Muscle of arm (tissue), 14 donors: ENCODE measurements around the gene SELENOW. TPM values are rescaled to one million over a fixed set of nuclear protein-coding genes. Genes with fewer than 3 reads are reported as not detected.
"Not testable (repeated sequence)": the region's sequence is repeated elsewhere in the genome, so short reads cannot be mapped to it uniquely, and the experiment has no call there.

Source experiments
- DNase-seq: peaks from one replicate; pipeline ENCODE4 v3.0.0-alpha.2; 2013
- long read RNA-seq, 11 donors: transcript quantifications; one replicate each; lab custom pipeline, GENCODE V29; 2026
- polyA plus RNA-seq, 12 donors: library from polyadenylated mRNA; unstranded; fragments of 120-200 nt; gene quantifications; one replicate each; pipeline ENCODE4 v1.2.1, GENCODE V29; 2013; ENCODE audit not compliant: insufficient read length in 12 of 12

Gene SELENOW
- polyA plus RNA-seq: 1,000 to 10,000 TPM in 1 of 12 donors, 100 to 1,000 TPM in 10, not detected in 1; 396 to 1,057 (median 885) TPM
- long read RNA-seq, donor 1, transcript SELENOW-215 (1 exons, 2,503 nt): minor isoform, 50 of 318 reads
- long read RNA-seq, donor 1, transcript SELENOW-212 (6 exons, 888 nt): major isoform, 236 of 318 reads
- long read RNA-seq, donor 1, transcript SELENOW-210 (3 exons, 312 nt): minor isoform, 10 of 318 reads
- long read RNA-seq, donor 1, partial matches to known transcripts: 9 of 318 reads
- long read RNA-seq, donor 1, other reads (novel, unspliced or antisense): 6 of 318 reads
- long read RNA-seq, donor 2, transcript SELENOW-212 (6 exons, 888 nt): major isoform, 629 of 1,021 reads
- long read RNA-seq, donor 2, transcript SELENOW-206 (5 exons, 2,437 nt): minor isoform, 31 of 1,021 reads
- long read RNA-seq, donor 2, transcript SELENOW-210 (3 exons, 312 nt): minor isoform, 13 of 1,021 reads
- long read RNA-seq, donor 2, transcript SELENOW-215 (1 exons, 2,503 nt): minor isoform, 114 of 1,021 reads
- long read RNA-seq, donor 2, partial matches to known transcripts: 14 of 1,021 reads
- long read RNA-seq, donor 2, other reads (novel, unspliced or antisense): 191 of 1,021 reads
- long read RNA-seq, donor 3, transcript SELENOW-206 (5 exons, 2,437 nt): minor isoform, 18 of 473 reads
- long read RNA-seq, donor 3, transcript SELENOW-212 (6 exons, 888 nt): major isoform, 296 of 473 reads
- long read RNA-seq, donor 3, transcript SELENOW-210 (3 exons, 312 nt): minor isoform, 15 of 473 reads
- long read RNA-seq, donor 3, transcript SELENOW-215 (1 exons, 2,503 nt): minor isoform, 96 of 473 reads
- long read RNA-seq, donor 3, partial matches to known transcripts: 0 of 473 reads
- long read RNA-seq, donor 3, other reads (novel, unspliced or antisense): 36 of 473 reads
- long read RNA-seq, donor 4, transcript SELENOW-210 (3 exons, 312 nt): minor isoform, 12 of 367 reads
- long read RNA-seq, donor 4, transcript SELENOW-206 (5 exons, 2,437 nt): minor isoform, 13 of 367 reads
- long read RNA-seq, donor 4, transcript SELENOW-212 (6 exons, 888 nt): major isoform, 238 of 367 reads
- long read RNA-seq, donor 4, transcript SELENOW-215 (1 exons, 2,503 nt): minor isoform, 69 of 367 reads
- long read RNA-seq, donor 4, partial matches to known transcripts: 0 of 367 reads
- long read RNA-seq, donor 4, other reads (novel, unspliced or antisense): 26 of 367 reads
- long read RNA-seq, donor 5, transcript SELENOW-210 (3 exons, 312 nt): minor isoform, 16 of 943 reads
- long read RNA-seq, donor 5, transcript SELENOW-206 (5 exons, 2,437 nt): minor isoform, 44 of 943 reads
- long read RNA-seq, donor 5, transcript SELENOW-215 (1 exons, 2,503 nt): minor isoform, 94 of 943 reads
- long read RNA-seq, donor 5, transcript SELENOW-212 (6 exons, 888 nt): major isoform, 634 of 943 reads
- long read RNA-seq, donor 5, partial matches to known transcripts: 7 of 943 reads
- long read RNA-seq, donor 5, other reads (novel, unspliced or antisense): 121 of 943 reads
- long read RNA-seq, donor 6, transcript SELENOW-210 (3 exons, 312 nt): minor isoform, 19 of 577 reads
- long read RNA-seq, donor 6, transcript SELENOW-212 (6 exons, 888 nt): major isoform, 321 of 577 reads
- long read RNA-seq, donor 6, transcript SELENOW-206 (5 exons, 2,437 nt): minor isoform, 21 of 577 reads
- long read RNA-seq, donor 6, transcript SELENOW-215 (1 exons, 2,503 nt): minor isoform, 108 of 577 reads
- long read RNA-seq, donor 6, partial matches to known transcripts: 16 of 577 reads
- long read RNA-seq, donor 6, other reads (novel, unspliced or antisense): 71 of 577 reads
- long read RNA-seq, donor 7, transcript SELENOW-206 (5 exons, 2,437 nt): minor isoform, 20 of 569 reads
- long read RNA-seq, donor 7, transcript SELENOW-215 (1 exons, 2,503 nt): minor isoform, 62 of 569 reads
- long read RNA-seq, donor 7, transcript SELENOW-212 (6 exons, 888 nt): major isoform, 376 of 569 reads
- long read RNA-seq, donor 7, transcript SELENOW-214 (4 exons, 674 nt): minor isoform, 12 of 569 reads
- long read RNA-seq, donor 7, partial matches to known transcripts: 9 of 569 reads
- long read RNA-seq, donor 7, other reads (novel, unspliced or antisense): 68 of 569 reads
- long read RNA-seq, donor 8, transcript SELENOW-215 (1 exons, 2,503 nt): minor isoform, 77 of 730 reads
- long read RNA-seq, donor 8, transcript SELENOW-214 (4 exons, 674 nt): minor isoform, 22 of 730 reads
- long read RNA-seq, donor 8, transcript SELENOW-212 (6 exons, 888 nt): major isoform, 529 of 730 reads
- long read RNA-seq, donor 8, transcript SELENOW-206 (5 exons, 2,437 nt): minor isoform, 44 of 730 reads
- long read RNA-seq, donor 8, partial matches to known transcripts: 0 of 730 reads
- long read RNA-seq, donor 8, other reads (novel, unspliced or antisense): 40 of 730 reads
- long read RNA-seq, donor 9, transcript SELENOW-210 (3 exons, 312 nt): minor isoform, 8 of 462 reads
- long read RNA-seq, donor 9, transcript SELENOW-215 (1 exons, 2,503 nt): minor isoform, 62 of 462 reads
- long read RNA-seq, donor 9, transcript SELENOW-206 (5 exons, 2,437 nt): minor isoform, 18 of 462 reads
- long read RNA-seq, donor 9, transcript SELENOW-212 (6 exons, 888 nt): major isoform, 312 of 462 reads
- long read RNA-seq, donor 9, partial matches to known transcripts: 8 of 462 reads
- long read RNA-seq, donor 9, other reads (novel, unspliced or antisense): 48 of 462 reads
- long read RNA-seq, donor 10, transcript SELENOW-206 (5 exons, 2,437 nt): minor isoform, 27 of 863 reads
- long read RNA-seq, donor 10, transcript SELENOW-212 (6 exons, 888 nt): major isoform, 569 of 863 reads
- long read RNA-seq, donor 10, transcript SELENOW-215 (1 exons, 2,503 nt): minor isoform, 84 of 863 reads
- long read RNA-seq, donor 10, transcript SELENOW-210 (3 exons, 312 nt): minor isoform, 16 of 863 reads
- long read RNA-seq, donor 10, partial matches to known transcripts: 9 of 863 reads
- long read RNA-seq, donor 10, other reads (novel, unspliced or antisense): 130 of 863 reads
- long read RNA-seq, donor 11, transcript SELENOW-210 (3 exons, 312 nt): minor isoform, 17 of 987 reads
- long read RNA-seq, donor 11, transcript SELENOW-206 (5 exons, 2,437 nt): minor isoform, 29 of 987 reads
- long read RNA-seq, donor 11, transcript SELENOW-215 (1 exons, 2,503 nt): minor isoform, 111 of 987 reads
- long read RNA-seq, donor 11, transcript SELENOW-212 (6 exons, 888 nt): major isoform, 655 of 987 reads
- long read RNA-seq, donor 11, partial matches to known transcripts: 13 of 987 reads
- long read RNA-seq, donor 11, other reads (novel, unspliced or antisense): 139 of 987 reads

DNA sequence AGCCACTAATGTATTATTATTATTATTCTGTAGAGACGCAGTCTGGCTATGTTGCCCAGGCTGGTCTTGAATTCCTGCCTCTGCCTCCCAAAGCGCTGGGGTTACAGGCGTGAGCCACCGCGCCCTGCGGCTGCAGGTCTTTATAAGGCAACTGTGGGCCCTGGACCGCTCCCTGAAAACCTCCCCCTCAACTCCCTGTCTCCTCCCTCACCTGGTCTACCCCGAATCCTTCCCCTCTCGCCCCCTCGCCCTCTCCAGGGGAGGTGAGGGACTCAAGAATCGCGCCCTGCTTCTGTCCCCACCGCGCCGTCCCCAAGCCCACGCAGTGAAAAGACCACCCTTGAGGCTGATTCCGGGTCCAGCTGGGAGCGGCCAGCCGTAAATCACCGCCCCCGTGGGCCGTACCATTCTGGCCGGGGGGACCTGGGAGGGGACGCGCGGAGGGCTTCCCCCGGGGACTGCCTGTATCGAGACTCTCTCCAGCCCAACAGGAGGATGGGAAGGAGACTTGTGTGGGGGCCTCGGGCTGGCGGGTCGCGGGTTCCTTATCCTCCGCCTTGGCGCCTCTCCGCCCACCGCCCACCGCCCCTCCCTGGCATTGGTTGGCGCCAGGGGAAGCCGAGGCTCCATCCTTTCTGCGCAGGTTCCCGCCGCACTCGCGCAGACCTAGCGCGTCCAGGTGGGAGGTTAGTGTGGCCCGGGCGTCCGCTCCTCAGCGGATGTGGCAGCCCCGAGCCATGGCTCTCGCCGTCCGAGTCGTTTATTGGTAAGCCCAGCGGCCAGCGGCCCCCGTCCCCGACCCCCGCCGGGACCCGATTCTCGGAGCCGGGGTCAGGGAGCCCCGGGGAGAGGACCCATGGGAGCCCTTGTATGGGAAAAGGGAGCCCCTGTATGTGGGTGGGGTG, at the start of gene SELENOW:
SELENOW (plus strand) TSS at position 655 of the 905 bp plus-strand sequence; CDS start at position 738, 83 bp downstream.
- DNase-seq: peak; percentile 85

- peak; percentile 45 for DNase-seq
Observed at GRCh38 chr19:47729468-47729798, 49.1 kb upstream of the SELENOW start.

DNA sequence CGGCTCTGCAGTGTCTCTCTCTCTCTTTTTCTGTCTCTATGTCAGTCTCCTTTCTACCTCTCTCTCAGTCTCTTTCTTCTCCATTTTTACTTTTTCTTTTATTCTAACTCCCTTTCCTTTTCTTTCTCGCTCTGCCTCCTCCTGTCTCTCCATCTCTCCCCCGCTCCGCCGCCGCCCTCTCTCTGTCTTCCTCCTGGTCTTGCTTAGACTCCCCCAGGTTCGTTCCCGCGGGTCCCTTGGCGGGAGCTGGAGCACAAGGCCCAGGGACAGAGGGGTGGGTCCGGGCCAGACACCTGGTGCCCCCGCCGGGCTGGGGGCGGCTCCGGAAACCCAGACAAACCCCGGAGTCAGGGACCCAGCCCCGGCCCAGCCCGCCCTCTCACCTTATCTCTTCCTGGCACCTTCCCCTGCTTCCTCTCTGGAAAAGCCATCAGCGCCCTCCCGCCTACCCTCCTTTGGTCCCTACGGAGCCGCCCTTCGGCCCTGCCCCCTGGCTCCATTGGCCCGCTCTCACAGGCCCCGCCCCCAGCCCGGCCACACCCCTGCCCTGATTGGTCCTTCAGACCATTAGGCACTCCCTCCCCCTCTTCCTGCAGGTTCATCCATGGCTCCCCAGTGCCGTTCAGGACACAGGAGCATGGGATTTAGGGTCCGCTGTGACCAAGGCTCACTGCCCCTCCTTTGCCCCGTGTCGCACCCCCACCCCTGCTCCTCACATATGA, 48.5 kb upstream of the SELENOW start:
- DNase-seq: no peak

GRCh38 chr19:47730521-47730889, 48.0 kb upstream of the SELENOW start:
- no peak for DNase-seq

- no peak for DNase-seq
Observed at GRCh38 chr19:47730910-47731309, 47.6 kb upstream of the SELENOW start.

GRCh38 chr19:47735131-47735530, 43.4 kb upstream of the SELENOW start:
- no peak for DNase-seq

- DNase-seq: no peak
Observed at GRCh38 chr19:47740866-47741519, 37.5 kb upstream of the SELENOW start.

DNA sequence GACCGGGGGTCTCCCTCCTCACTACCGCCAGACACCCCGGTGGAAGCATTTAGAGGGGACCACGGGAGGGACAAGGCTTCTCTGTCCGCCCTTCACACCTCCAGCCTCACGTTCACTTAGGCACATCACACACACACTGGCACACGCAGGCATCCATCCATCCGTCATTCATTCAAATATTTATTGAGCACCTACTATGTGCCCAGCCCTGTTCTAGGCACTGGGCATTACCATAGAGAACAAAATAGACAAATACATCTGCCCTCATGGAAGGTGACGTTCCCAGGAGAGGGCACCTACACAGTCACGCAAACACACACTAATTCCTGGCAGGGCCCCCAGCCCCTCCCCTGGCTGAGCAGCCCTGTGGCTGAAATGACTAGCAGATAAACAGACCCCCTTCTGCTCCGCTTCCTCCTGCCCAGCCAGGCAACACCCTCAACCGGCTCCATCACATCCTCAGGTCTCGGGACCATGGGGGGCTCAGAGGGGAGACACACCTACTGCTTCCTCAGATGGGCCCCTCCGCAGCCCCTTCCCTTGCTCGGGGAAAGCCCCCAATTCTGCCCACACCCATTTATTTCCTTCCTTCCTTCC, 36.9 kb upstream of the SELENOW start:
- DNase-seq: no peak

GRCh38 chr19:47742634-47743033, 35.9 kb upstream of the SELENOW start:
- no peak for DNase-seq

- peak; percentile 97 for DNase-seq
Observed at GRCh38 chr19:47745010-47745901, 33.2 kb upstream of the SELENOW start, which contains the start of gene NOP53. Gene NOP53, plus strand, starts transcription at chr19:47745546. Its CDS starts 14 bp downstream, at chr19:47745560.

DNA sequence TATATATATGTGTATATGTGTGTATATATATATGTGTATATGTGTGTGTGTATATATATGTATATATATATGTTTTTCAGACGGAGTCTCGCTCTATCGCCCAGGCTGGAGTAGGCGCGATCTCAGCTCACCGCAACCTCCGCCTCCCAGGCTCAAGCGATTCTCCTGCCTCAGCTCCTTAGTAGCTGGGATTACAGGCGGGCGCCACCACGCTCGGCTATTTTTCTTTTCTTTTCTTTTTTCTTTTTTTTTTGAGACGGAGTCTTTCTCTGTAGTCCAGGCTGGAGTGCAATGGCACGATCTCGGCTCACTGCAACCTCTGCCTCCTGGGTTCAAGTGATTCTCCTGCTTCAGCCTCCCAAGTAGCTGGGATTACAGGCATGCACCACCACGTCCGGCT, 32.4 kb upstream of the SELENOW start:
- DNase-seq: not testable (repeated sequence)

- DNase-seq: no peak
Observed at GRCh38 chr19:47749326-47749725, 29.2 kb upstream of the SELENOW start.

DNA sequence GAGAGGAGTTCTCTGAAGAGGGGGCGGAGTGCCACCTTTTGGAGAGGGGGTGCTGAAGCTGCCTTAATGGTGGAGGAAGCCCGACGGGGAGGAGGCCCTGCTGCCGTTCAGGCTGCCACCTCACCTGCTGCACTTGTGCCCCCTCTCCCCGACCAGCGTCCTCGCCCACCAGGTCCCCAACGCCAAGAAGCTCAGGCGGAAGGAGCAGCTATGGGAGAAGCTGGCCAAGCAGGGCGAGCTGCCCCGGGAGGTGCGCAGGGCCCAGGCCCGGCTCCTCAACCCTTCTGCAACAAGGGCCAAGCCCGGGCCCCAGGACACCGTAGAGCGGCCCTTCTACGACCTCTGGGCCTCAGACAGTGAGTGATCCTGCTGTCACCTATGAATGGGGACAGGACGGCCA, 27.8 kb upstream of the SELENOW start:
- DNase-seq: no peak
